ENCODE results near the gene NXPH2.
"Not testable (repeated sequence)": the region's sequence is repeated elsewhere in the genome, so short reads cannot be mapped to it uniquely, and the experiment has no call there.

The NXPH2 gene

GRCh38 chr2:138752197-138752956 lies 27.8 kb downstream of the NXPH2 start:
- no peak for DNase-seq

- no peak for DNase-seq
These were observed 35.5 kb downstream of the NXPH2 start for GRCh38 chr2:138744713-138745112.

- DNase-seq = no peak
These were observed 37.6 kb downstream of the NXPH2 start for GRCh38 chr2:138742441-138743057.

GRCh38 chr2:138741851-138742250 lies 38.3 kb downstream of the NXPH2 start:
- DNase-seq = no peak

- DNase-seq = not testable (repeated sequence)
These were observed 43.1 kb downstream of the NXPH2 start for GRCh38 chr2:138737009-138737554.

- DNase-seq = no peak
These were observed 47.5 kb downstream of the NXPH2 start for GRCh38 chr2:138732651-138733050.

- no peak for DNase-seq
These were observed 49.6 kb downstream of the NXPH2 start for GRCh38 chr2:138730497-138731030.

GRCh38 chr2:138727956-138728355 lies 52.2 kb downstream of the NXPH2 start:
- no peak for DNase-seq

- no peak for DNase-seq
These were observed 53.5 kb downstream of the NXPH2 start for GRCh38 chr2:138726681-138727080.

- DNase-seq = no peak
These were observed 55.3 kb downstream of the NXPH2 start for GRCh38 chr2:138724729-138725459.

- no peak for DNase-seq
These were observed 55.9 kb downstream of the NXPH2 start for GRCh38 chr2:138724327-138724726.

- no peak for DNase-seq
These were observed 56.8 kb downstream of the NXPH2 start for GRCh38 chr2:138723196-138723987.

GRCh38 chr2:138722316-138722715 lies 57.9 kb downstream of the NXPH2 start:
- DNase-seq = no peak

GRCh38 chr2:138720035-138720838 lies 60.0 kb downstream of the NXPH2 start:
- no peak for DNase-seq

- no peak for DNase-seq
These were observed 61.8 kb downstream of the NXPH2 start for GRCh38 chr2:138718405-138718804.

GRCh38 chr2:138716183-138716582 lies 64.0 kb downstream of the NXPH2 start:
- DNase-seq = no peak

GRCh38 chr2:138713504-138713903 lies 66.7 kb downstream of the NXPH2 start:
- no peak for DNase-seq

- DNase-seq = no peak
These were observed 67.1 kb downstream of the NXPH2 start for GRCh38 chr2:138713069-138713496.

- no peak for DNase-seq
These were observed 67.8 kb downstream of the NXPH2 start for GRCh38 chr2:138712212-138712979.

- DNase-seq = no peak
These were observed 68.4 kb downstream of the NXPH2 start for GRCh38 chr2:138711812-138712211.
